H9 (cell line): ENCODE measurements around the gene NTSR1. TPM values are rescaled to one million over a fixed set of nuclear protein-coding genes. Genes with fewer than 3 reads are reported as not detected.

ENCODE experiments used
- DNase-seq: peaks from one replicate; pipeline ENCODE4 v3.0.0-alpha.2; 2017
- H2AFZ ChIP-seq: one replicate; pipeline ENCODE4 v1.6.1; 2013; ENCODE audit warnings: mild to moderate bottlenecking, low read length, control low read depth, moderate library complexity
- H2AK5ac ChIP-seq: 2 replicates; pipeline ENCODE4 v1.6.1; 2013; ENCODE audit warnings: low read length, control low read depth, mixed read lengths; ENCODE audit not compliant: insufficient read length
- H2BK120ac ChIP-seq: one replicate; pipeline ENCODE4 v1.6.1; 2013; ENCODE audit warnings: low read depth, mild to moderate bottlenecking, low read length, control low read depth, inconsistent platforms; ENCODE audit not compliant: poor library complexity, severe bottlenecking
- H2BK12ac ChIP-seq: 2 replicates; pipeline ENCODE4 v1.6.1; 2013; ENCODE audit warnings: low read length, control low read depth, mixed read lengths, low read depth; ENCODE audit not compliant: insufficient read length
- H2BK15ac ChIP-seq: 2 replicates; pipeline ENCODE4 v1.6.1; 2013; ENCODE audit warnings: low read depth, low read length, control low read depth
- H2BK20ac ChIP-seq: one replicate; pipeline ENCODE4 v1.6.1; 2013; ENCODE audit warnings: low read depth, mild to moderate bottlenecking, low read length, control low read depth, inconsistent platforms; ENCODE audit not compliant: poor library complexity, severe bottlenecking
- H2BK5ac ChIP-seq: 2 replicates; pipeline ENCODE4 v1.6.1; 2013; ENCODE audit warnings: low read length, control low read depth, mixed read lengths; ENCODE audit not compliant: insufficient read length
- H3K14ac ChIP-seq: 2 replicates; pipeline ENCODE4 v1.6.1; 2013; ENCODE audit warnings: low read length, control low read depth; ENCODE audit not compliant: insufficient read depth
- H3K18ac ChIP-seq: 2 replicates; pipeline ENCODE4 v1.6.1; 2013; ENCODE audit warnings: low read depth, mild to moderate bottlenecking, mixed read lengths, low read length, control low read depth; ENCODE audit not compliant: insufficient read length
- H3K23ac ChIP-seq: 2 replicates; pipeline ENCODE4 v1.6.1; 2013; ENCODE audit warnings: low read length, control low read depth, mixed read lengths, low read depth; ENCODE audit not compliant: insufficient read length
- H3K23me2 ChIP-seq: 2 replicates; pipeline ENCODE4 v1.6.1; 2013; ENCODE audit warnings: low read depth, mild to moderate bottlenecking, mixed read lengths, low read length, control low read depth; ENCODE audit not compliant: insufficient read length, poor library complexity, severe bottlenecking
- H3K27ac ChIP-seq: 2 replicates; pipeline ENCODE4 v1.5.1; 2013; ENCODE audit warnings: low read length, control low read depth, mixed read lengths, low read depth; ENCODE audit not compliant: insufficient read length
- H3K27me3 ChIP-seq: 2 replicates; pipeline ENCODE4 v1.6.1; 2013; ENCODE audit warnings: low read length, control low read depth, inconsistent platforms; ENCODE audit not compliant: insufficient read depth
- H3K4ac ChIP-seq: 2 replicates; pipeline ENCODE4 v1.6.1; 2013; ENCODE audit warnings: low read depth, mild to moderate bottlenecking, control low read depth, inconsistent platforms, low read length, moderate library complexity
- H3K4me1 ChIP-seq: 2 replicates; pipeline ENCODE4 v1.6.1; 2013; ENCODE audit warnings: low read length, control low read depth, inconsistent platforms; ENCODE audit not compliant: insufficient read depth
- H3K4me2 ChIP-seq: 2 replicates; pipeline ENCODE4 v1.6.1; 2013; ENCODE audit warnings: low read length, control low read depth, mixed read lengths; ENCODE audit not compliant: insufficient read length, insufficient read depth
- H3K56ac ChIP-seq: 2 replicates; pipeline ENCODE4 v1.6.1; 2013; ENCODE audit warnings: low read depth, mild to moderate bottlenecking, mixed read lengths, low read length, control low read depth; ENCODE audit not compliant: insufficient read length
- H3K79me1 ChIP-seq: 2 replicates; pipeline ENCODE4 v1.6.1; 2013; ENCODE audit warnings: low read depth, mild to moderate bottlenecking, moderate library complexity, low read length, control low read depth, inconsistent platforms; ENCODE audit not compliant: insufficient read depth, poor library complexity, severe bottlenecking
- H3K79me2 ChIP-seq: 2 replicates; pipeline ENCODE4 v1.6.1; 2013; ENCODE audit warnings: low read length, control low read depth, inconsistent platforms; ENCODE audit not compliant: insufficient read depth
- H3K9ac ChIP-seq: 2 replicates; pipeline ENCODE4 v1.6.1; 2013; ENCODE audit warnings: low read length, control low read depth, mixed read lengths; ENCODE audit not compliant: insufficient read length; ENCODE audit errors: extremely low read depth
- H3K9me3 ChIP-seq: one replicate; pipeline ENCODE4 v1.6.1; 2013; ENCODE audit warnings: low read depth, low read length, inconsistent platforms; ENCODE audit not compliant: control insufficient read depth
- H3T11ph ChIP-seq: one replicate; pipeline ENCODE4 v1.6.1; 2013; ENCODE audit warnings: mild to moderate bottlenecking, low read length, control low read depth, inconsistent platforms
- H4K20me1 ChIP-seq: one replicate; pipeline ENCODE4 v1.6.1; 2013; ENCODE audit not compliant: control insufficient read depth, insufficient read length, insufficient read depth
- H4K5ac ChIP-seq: 2 replicates; pipeline ENCODE4 v1.6.1; 2013; ENCODE audit warnings: low read depth, mild to moderate bottlenecking, mixed read lengths, low read length, control low read depth; ENCODE audit not compliant: insufficient read length
- H4K8ac ChIP-seq: replicated peaks from 2 replicates; pipeline ENCODE4 v1.6.1; 2013; ENCODE audit warnings: low read length, control low read depth, mixed read lengths, low read depth; ENCODE audit not compliant: insufficient read length
- H4K91ac ChIP-seq: 2 replicates; pipeline ENCODE4 v1.6.1; 2013; ENCODE audit warnings: low read depth, mild to moderate bottlenecking, moderate library complexity, mixed read lengths, low read length, control low read depth; ENCODE audit not compliant: insufficient read length
- H3K27ac Mint-ChIP-seq, 3 experiments: 2 replicates in 2 of 3; 3 replicates in 1 of 3; pipeline ENCODE4 v1.8.0; 2020 to 2021; ENCODE audit warnings: mixed read lengths in 3 of 3, mild to moderate bottlenecking in 1 of 3, moderate library complexity in 1 of 3
- H3K27me3 Mint-ChIP-seq: 2 replicates; pipeline ENCODE4 v1.8.0; 2021; ENCODE audit warnings: low read depth, mild to moderate bottlenecking, moderate library complexity, mixed read lengths
- H3K36me3 Mint-ChIP-seq, 3 experiments: 2 replicates in 2 of 3; 3 replicates in 1 of 3; pipeline ENCODE4 v1.8.0; 2020 to 2021; ENCODE audit warnings: low read depth in 3 of 3, mixed read lengths in 3 of 3; ENCODE audit not compliant: insufficient read depth in 1 of 3
- H3K4me1 Mint-ChIP-seq, 2 experiments: 2 replicates each; pipeline ENCODE4 v1.8.0; 2020; ENCODE audit warnings: mixed read lengths in 2 of 2
- H3K4me3 Mint-ChIP-seq, 2 experiments: 2 replicates in 1 of 2; 3 replicates in 1 of 2; pipeline ENCODE4 v1.8.0; 2020 to 2021; ENCODE audit warnings: mild to moderate bottlenecking in 2 of 2, mixed read lengths in 2 of 2, moderate library complexity in 1 of 2
- H3K9me3 Mint-ChIP-seq, 2 experiments: 2 replicates in 1 of 2; 3 replicates in 1 of 2; pipeline ENCODE4 v1.8.0; 2020; ENCODE audit warnings: mild to moderate bottlenecking in 2 of 2, mixed read lengths in 2 of 2, moderate library complexity in 1 of 2
- CTCF ChIP-seq: fragments of 200-600 bp; sonication (generic); conservative IDR thresholded peaks from 3 replicates; pipeline ENCODE4 v1.8.0; 2021; ENCODE audit warnings: antibody characterized with exemption, mild to moderate bottlenecking
- WGBS: extraction: QIAGEN DNeasy Blood & Tissue Kit; methylation state at CpG from one replicate; pipeline ENCODE4 v1.1.7; 2013; ENCODE audit warnings: missing lambda C conversion rate, low lambda C conversion rate, mixed read lengths; ENCODE audit not compliant: insufficient read length; ENCODE audit errors: extremely low coverage; 5-methylcytosine and 5-hydroxymethylcytosine counted together
- total RNA-seq: library from RNA; stranded (reverse); gene quantifications from 2 replicates; pipeline ENCODE4 v1.2.1, GENCODE V29; 2021

The NTSR1 gene
- total RNA-seq, 1 experiment from 2014 or later = 0.11 TPM

- no peak overlapping the region for H2AFZ ChIP-seq
- DNase-seq = peak; percentile 79
- H4K8ac ChIP-seq = no peak overlapping the region
- no peak overlapping the region for H3K23ac ChIP-seq
- H3K27ac ChIP-seq = no peak overlapping the region
- Mint-ChIP-seq H3K27me3 (peaks cover 71% of the 10 kb centered on the region), H3K4me3 (peak overlapping the region; percentile 53 to 79), H3K9me3 (peaks cover 0 to 2% of the 10 kb centered on the region in 2 experiments; a peak in 1 of 5 replicates), H3K27ac (no peak overlapping the region), H3K36me3 (no peaks in the 10 kb centered on the region), H3K4me1 (peaks cover 5 to 12% of the 10 kb centered on the region in 2 experiments)
- no peak overlapping the region for H2AK5ac ChIP-seq
- H3K56ac ChIP-seq = no peak overlapping the region
- H3K14ac ChIP-seq = no peak overlapping the region
- H3K4ac ChIP-seq = no peak overlapping the region
- no peak overlapping the region for H2BK15ac ChIP-seq
- H3K79me2 ChIP-seq = no peaks in the 10 kb centered on the region
- peaks cover 15% of the 10 kb centered on the region for H3K23me2 ChIP-seq
- H3K4me2 ChIP-seq = peak overlapping the region; percentile 41
- peak; percentile 70 for TF ChIP-seq CTCF
- no peak overlapping the region for H4K91ac ChIP-seq
- peaks cover 12% of the 10 kb centered on the region; the same call in 1 of the 2 replicates for H3K27me3 ChIP-seq
- H2BK20ac ChIP-seq = no peak overlapping the region
- no peak overlapping the region for H2BK12ac ChIP-seq
- no peak overlapping the region for H4K5ac ChIP-seq
- no CpG with 5 or more reads among the region's 20 CpGs for WGBS
- H3K18ac ChIP-seq = no peak overlapping the region
- no peaks in the 10 kb centered on the region for H3K9me3 ChIP-seq
- H3T11ph ChIP-seq = no peak overlapping the region
- H4K20me1 ChIP-seq = peaks cover 6% of the 10 kb centered on the region
- no peaks in the 10 kb centered on the region for H3K4me1 ChIP-seq
- no peak overlapping the region for H2BK5ac ChIP-seq
- no peak overlapping the region for H3K9ac ChIP-seq
- no peak overlapping the region for H2BK120ac ChIP-seq
- no peaks in the 10 kb centered on the region for H3K79me1 ChIP-seq
Observed at GRCh38 chr20:62707921-62708521, 615 bp upstream of the NTSR1 start.
